A673 (cell line): ENCODE measurements around the gene LCN6.

Experiments used
- CTCF ChIP-seq: fragments of 300-800, 200-600 bp; sonication (generic); conservative IDR thresholded peaks from 2 replicates; pipeline ENCODE4 v1.5.1; 2017; ENCODE audit warnings: low read depth, mild to moderate bottlenecking, antibody characterized with exemption, low read length, moderate library complexity, mixed read lengths
- EZH2 ChIP-seq: fragments of 200-600 bp; sonication (generic); IDR thresholded peaks from 2 replicates; pipeline ENCODE4 v1.6.1; 2017; ENCODE audit warnings: borderline replicate concordance, low read depth, mild to moderate bottlenecking, mixed read lengths, antibody characterized with exemption, low read length; ENCODE audit not compliant: poor library complexity, severe bottlenecking

DNA sequence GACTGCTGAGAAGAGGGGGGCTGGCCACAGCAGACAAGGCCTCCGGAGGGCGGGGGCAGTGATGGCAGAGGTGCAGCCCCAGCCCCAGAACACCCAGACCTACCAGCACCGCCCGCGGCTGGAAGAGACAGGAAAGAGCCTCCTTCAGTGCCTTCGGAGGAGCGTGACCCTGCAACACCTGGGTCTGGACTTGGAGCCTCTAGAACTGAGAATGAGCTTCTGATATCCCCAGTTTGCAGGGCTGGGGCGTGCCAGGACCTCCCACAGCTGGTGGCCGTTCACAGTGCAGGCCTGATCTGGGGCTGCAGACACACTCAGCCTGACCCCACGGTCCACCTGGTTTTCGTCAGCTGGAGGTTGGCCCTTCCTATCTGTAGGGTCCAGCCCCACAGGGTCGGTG is 14.7 kb downstream of the LCN6 start:
- TF ChIP-seq CTCF = no peak
- no peak for TF ChIP-seq EZH2
